ENCODE measurements around the gene FBXW5.

The FBXW5 gene

GRCh38 chr9:136984464-136985026, 40.0 kb upstream of the FBXW5 start:
- TF ChIP-seq CTCF (conservative IDR thresholded peaks at IDR 0.05; ENCODE audit: low read depth, low read length) = no peak
- Histone ChIP-seq H3K36me3 (ENCODE audit: insufficient read depth) (no peaks in the 10 kb centered on the region), H2AFZ (ENCODE audit: low read depth) (no peak overlapping the region), H3K4me3 (IDR thresholded peaks at IDR 0.05; ENCODE audit: insufficient read depth, low read depth, low read length) (no peak overlapping the region), H3K4me2 (no peak overlapping the region), H3K27ac (no peak overlapping the region), H3K27me3 (ENCODE audit: insufficient read depth, low read depth) (peaks cover 78% of the 10 kb centered on the region), H3K79me2 (ENCODE audit: insufficient read depth, low read depth) (no peaks in the 10 kb centered on the region), H3K9ac (no peak overlapping the region), H3K4me1 (ENCODE audit: low read depth, poor library complexity, severe bottlenecking) (no peaks in the 10 kb centered on the region), H4K20me1 (ENCODE audit: insufficient read depth) (no peaks in the 10 kb centered on the region)

- H3K4me2 ChIP-seq = no peak overlapping the region
- no peak overlapping the region for H3K9ac ChIP-seq
- no peak overlapping the region for H2AFZ ChIP-seq (ENCODE audit: low read depth)
- no peaks in the 10 kb centered on the region for H3K79me2 ChIP-seq (ENCODE audit: insufficient read depth, low read depth)
- no peaks in the 10 kb centered on the region for H4K20me1 ChIP-seq (ENCODE audit: insufficient read depth)
- no peaks in the 10 kb centered on the region for H3K36me3 ChIP-seq (ENCODE audit: insufficient read depth)
- no peak overlapping the region for H3K27ac ChIP-seq
- TF ChIP-seq CTCF (conservative IDR thresholded peaks at IDR 0.05; ENCODE audit: low read depth, low read length) = no peak
- no peak overlapping the region for H3K4me3 ChIP-seq (IDR thresholded peaks at IDR 0.05; ENCODE audit: insufficient read depth, low read depth, low read length)
- H3K27me3 ChIP-seq (ENCODE audit: insufficient read depth, low read depth) = peaks cover 71% of the 10 kb centered on the region
- no peaks in the 10 kb centered on the region for H3K4me1 ChIP-seq (ENCODE audit: low read depth, poor library complexity, severe bottlenecking)
Observed at GRCh38 chr9:136983656-136984314, 39.2 kb upstream of the FBXW5 start.

- no peak for TF ChIP-seq CTCF (conservative IDR thresholded peaks at IDR 0.05; ENCODE audit: low read depth, low read length)
- H3K4me3 ChIP-seq (IDR thresholded peaks at IDR 0.05; ENCODE audit: insufficient read depth, low read depth, low read length) = no peak overlapping the region
- H3K9ac ChIP-seq = no peak overlapping the region
- no peaks in the 10 kb centered on the region for H3K36me3 ChIP-seq (ENCODE audit: insufficient read depth)
- no peaks in the 10 kb centered on the region for H3K79me2 ChIP-seq (ENCODE audit: insufficient read depth, low read depth)
- no peak overlapping the region for H2AFZ ChIP-seq (ENCODE audit: low read depth)
- H4K20me1 ChIP-seq (ENCODE audit: insufficient read depth) = no peaks in the 10 kb centered on the region
- peaks cover 65% of the 10 kb centered on the region for H3K27me3 ChIP-seq (ENCODE audit: insufficient read depth, low read depth)
- H3K4me2 ChIP-seq = no peak overlapping the region
- no peaks in the 10 kb centered on the region for H3K4me1 ChIP-seq (ENCODE audit: low read depth, poor library complexity, severe bottlenecking)
- no peak overlapping the region for H3K27ac ChIP-seq
Observed at GRCh38 chr9:136983167-136983566, 38.6 kb upstream of the FBXW5 start.

- H3K4me2 ChIP-seq = no peak within 1 kb of the TSS
- H3K4me1 ChIP-seq (ENCODE audit: low read depth, poor library complexity, severe bottlenecking) = no peaks in the 10 kb centered on the region
- no peak within 1 kb of the TSS for H2AFZ ChIP-seq (ENCODE audit: low read depth)
- H3K9ac ChIP-seq = no peak within 1 kb of the TSS
- H3K27me3 ChIP-seq (ENCODE audit: insufficient read depth, low read depth) = peaks cover 57% of the 10 kb centered on the region
- TF ChIP-seq CTCF (conservative IDR thresholded peaks at IDR 0.05; ENCODE audit: low read depth, low read length) = no peak
- H3K4me3 ChIP-seq (IDR thresholded peaks at IDR 0.05; ENCODE audit: insufficient read depth, low read depth, low read length) = no peak within 1 kb of the TSS
- no peak within 1 kb of the TSS for H3K27ac ChIP-seq
- no peaks in the 10 kb centered on the region for H3K36me3 ChIP-seq (ENCODE audit: insufficient read depth)
- no peaks in the 10 kb centered on the region for H4K20me1 ChIP-seq (ENCODE audit: insufficient read depth)
- no peaks in the 10 kb centered on the region for H3K79me2 ChIP-seq (ENCODE audit: insufficient read depth, low read depth)
Observed at GRCh38 chr9:136982232-136983051, 37.9 kb upstream of the FBXW5 start, which contains the start of gene LCNL1. Gene LCNL1 (plus strand): TSS chr9:136982993. CDS start chr9:136983587, 594 bp downstream.

All from KMS-11 (cell line).